Measurements from ENCODE around the gene CEACAM6. TPM values are rescaled to one million over a fixed set of nuclear protein-coding genes. Genes with fewer than 3 reads are reported as not detected.

CEACAM6 gene
- total and polyA plus RNA-seq, 8 donors: 0.68 to 9.0 (median 6.8) TPM

DNA sequence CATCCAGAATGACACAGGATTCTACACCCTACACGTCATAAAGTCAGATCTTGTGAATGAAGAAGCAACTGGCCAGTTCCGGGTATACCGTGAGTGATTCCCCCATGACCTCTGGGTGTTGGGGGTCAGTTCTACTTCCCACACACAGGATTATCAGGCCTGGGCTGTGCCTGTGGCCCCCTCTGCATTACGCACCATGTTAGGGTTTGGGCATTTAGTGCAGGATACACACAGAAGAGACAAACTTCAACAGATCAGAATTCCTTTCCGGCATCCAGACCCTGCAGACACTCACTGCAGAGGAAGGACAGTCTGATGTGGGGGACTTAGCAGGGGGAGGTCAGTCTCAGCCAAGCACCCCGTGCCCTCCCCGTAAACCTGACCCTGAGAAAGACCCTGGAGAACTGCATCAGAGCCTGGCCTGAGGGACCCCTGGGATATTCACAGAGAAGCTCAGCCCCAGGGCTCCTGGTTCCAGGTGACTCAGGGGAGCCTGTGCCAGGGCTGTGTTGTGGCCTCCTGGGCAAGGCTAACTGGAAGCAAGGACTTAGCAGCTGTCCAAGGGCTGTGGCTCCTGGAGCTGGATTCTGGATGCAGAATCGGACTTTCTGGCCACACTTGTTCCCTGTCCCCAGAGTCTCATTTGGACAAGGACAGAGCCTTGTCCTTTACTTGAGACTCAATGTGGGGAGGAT is 45.2 kb upstream of the CEACAM6 start:
- FAIRE-seq (no peak), DNase-seq (peak in 1 of 6 donors; percentile 9), ATAC-seq (no peak)
- H3K27ac ChIP-seq: no peak overlapping the region
- H3K27me3 ChIP-seq: no peaks in the 10 kb centered on the region
- H3K4me1 ChIP-seq: no peaks in the 10 kb centered on the region
- H3K9me3 ChIP-seq: no peaks in the 10 kb centered on the region
- WGBS, 2 donors: 61 to 77% methylated on average over 8 of the region's 8 CpGs
- H3K36me3 ChIP-seq: no peaks in the 10 kb centered on the region
- intact Hi-C loops (cut with DNase I): no loop called here
- H3K4me3 ChIP-seq: no peak overlapping the region
- TF ChIP-seq, protein P1, sequence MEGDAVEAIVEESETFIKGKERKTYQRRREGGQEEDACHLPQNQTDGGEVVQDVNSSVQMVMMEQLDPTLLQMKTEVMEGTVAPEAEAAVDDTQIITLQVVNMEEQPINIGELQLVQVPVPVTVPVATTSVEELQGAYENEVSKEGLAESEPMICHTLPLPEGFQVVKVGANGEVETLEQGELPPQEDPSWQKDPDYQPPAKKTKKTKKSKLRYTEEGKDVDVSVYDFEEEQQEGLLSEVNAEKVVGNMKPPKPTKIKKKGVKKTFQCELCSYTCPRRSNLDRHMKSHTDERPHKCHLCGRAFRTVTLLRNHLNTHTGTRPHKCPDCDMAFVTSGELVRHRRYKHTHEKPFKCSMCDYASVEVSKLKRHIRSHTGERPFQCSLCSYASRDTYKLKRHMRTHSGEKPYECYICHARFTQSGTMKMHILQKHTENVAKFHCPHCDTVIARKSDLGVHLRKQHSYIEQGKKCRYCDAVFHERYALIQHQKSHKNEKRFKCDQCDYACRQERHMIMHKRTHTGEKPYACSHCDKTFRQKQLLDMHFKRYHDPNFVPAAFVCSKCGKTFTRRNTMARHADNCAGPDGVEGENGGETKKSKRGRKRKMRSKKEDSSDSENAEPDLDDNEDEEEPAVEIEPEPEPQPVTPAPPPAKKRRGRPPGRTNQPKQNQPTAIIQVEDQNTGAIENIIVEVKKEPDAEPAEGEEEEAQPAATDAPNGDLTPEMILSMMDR (IDR thresholded peaks at IDR 0.05): no peak

DNA sequence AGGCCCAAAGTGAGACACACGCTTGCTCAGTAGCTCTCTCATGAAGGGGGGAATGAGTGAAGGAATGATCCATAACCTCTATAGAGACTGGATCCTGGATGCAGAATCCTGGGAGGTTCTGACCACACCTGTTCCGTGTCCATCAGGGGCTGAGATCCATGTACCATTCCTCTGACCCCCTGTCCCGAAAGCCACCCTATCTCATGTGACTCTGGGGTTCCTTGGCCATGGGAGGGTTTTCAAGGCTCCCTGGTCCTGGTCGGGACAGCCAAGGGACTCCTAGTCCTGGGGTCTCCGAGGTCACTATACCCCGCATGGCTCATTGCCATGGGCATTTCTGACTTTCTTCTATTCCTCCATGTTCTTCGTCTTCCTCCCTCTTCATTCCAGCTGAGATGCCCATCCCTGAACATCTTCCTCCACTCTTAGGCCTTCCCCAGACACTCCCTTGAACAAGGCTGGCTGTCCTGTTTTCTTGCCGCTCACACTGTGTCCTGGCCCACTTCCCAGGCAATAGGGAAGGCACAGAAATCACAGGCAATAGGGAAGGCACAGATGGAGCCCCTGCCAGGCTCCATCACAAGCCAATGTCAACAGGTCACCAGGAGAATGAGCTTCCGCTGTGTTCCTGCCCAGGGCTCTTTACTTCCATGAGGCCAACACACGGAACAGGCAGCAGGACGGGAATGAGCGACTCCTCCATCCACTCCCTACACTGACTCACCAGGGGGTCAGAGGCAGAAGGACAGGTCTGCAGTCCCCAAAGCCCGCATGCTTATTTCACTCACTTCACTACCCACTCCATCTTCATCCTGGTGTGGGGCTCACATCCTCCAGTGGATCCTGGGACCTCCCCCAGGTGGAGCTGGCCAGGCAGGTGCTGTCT is 43.7 kb upstream of the CEACAM6 start:
- no peak for DNase-seq
- no peak for FAIRE-seq
- intact Hi-C loops (cut with DNase I): no loop called here

DNA sequence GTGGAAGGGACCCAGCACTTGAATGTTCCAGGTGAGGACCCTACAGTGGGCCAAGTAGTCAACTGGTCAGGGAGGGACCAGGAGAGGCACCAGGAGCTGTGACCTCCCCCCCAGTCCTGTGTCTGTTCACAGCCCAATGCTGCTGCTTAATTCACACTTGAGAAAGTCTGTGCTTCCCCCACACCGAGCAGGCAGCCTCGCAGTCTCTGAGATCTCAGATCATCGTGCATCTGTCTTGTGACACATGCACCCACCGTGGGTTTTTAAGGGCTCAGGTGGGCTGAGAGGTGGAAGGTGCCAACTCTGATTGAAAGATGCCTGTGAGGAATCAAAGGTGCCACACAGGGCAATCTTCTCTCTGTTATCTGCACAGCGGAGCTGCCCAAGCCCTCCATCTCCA is 40.7 kb upstream of the CEACAM6 start:
- Histone ChIP-seq H3K27ac (no peak overlapping the region), H3K36me3 (no peaks in the 10 kb centered on the region), H3K9me3 (no peaks in the 10 kb centered on the region), H3K27me3 (no peaks in the 10 kb centered on the region), H3K4me1 (no peaks in the 10 kb centered on the region), H3K4me3 (no peak overlapping the region)
- DNase-seq: no peak
- 53% methylated on average over 5 of the region's 5 CpGs for WGBS, 2 donors
- no peak for FAIRE-seq
- no peak for ATAC-seq
- intact Hi-C loops (cut with DNase I): no loop called here
- TF ChIP-seq, protein P1 (IDR thresholded peaks at IDR 0.05): no peak

More for the DNA sequence above, 43.7 kb upstream of the CEACAM6 start:
- H3K4me1 ChIP-seq: no peaks in the 10 kb centered on the region
- H3K4me3 ChIP-seq: no peak overlapping the region
- H3K27me3 ChIP-seq: no peaks in the 10 kb centered on the region
- H3K27ac ChIP-seq: no peak overlapping the region
- no peaks in the 10 kb centered on the region for H3K36me3 ChIP-seq
- H3K9me3 ChIP-seq: no peaks in the 10 kb centered on the region
- no peak for ATAC-seq
- TF ChIP-seq, protein P1 (IDR thresholded peaks at IDR 0.05): no peak
- 58 to 78% methylated on average over 13 of the region's 13 CpGs for WGBS, 2 donors

DNA sequence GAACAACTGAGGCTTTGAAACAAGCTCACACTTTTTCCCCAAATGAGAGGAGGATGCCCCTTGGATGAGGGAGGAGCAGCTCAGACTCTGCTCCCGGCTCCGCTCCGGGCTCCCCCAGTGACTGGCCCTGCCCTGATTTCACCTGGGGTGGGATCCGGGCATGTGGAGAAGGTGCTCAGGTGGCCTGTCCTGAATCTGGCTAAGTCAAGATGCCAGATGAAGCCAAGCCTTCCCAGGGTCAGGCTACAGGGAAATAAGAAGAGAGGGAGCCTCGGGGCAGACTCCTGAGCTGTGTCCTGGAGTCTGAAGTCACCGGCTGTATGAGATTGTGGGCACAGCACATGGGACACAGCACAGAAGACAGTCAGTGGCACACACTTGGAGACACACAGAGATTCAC is 36.6 kb upstream of the CEACAM6 start:
- H3K36me3 ChIP-seq: no peaks in the 10 kb centered on the region
- H3K4me1 ChIP-seq: no peaks in the 10 kb centered on the region
- H3K9me3 ChIP-seq: no peaks in the 10 kb centered on the region
- no peak for DNase-seq
- 46 to 59% methylated on average over 6 of the region's 6 CpGs for WGBS, 2 donors
- peaks cover 0 to 4% (median 0%) of the 10 kb centered on the region in 4 donors for H3K27me3 ChIP-seq
- H3K27ac ChIP-seq: no peak overlapping the region
- no peak for ATAC-seq
- no peak for FAIRE-seq
- no peak overlapping the region for H3K4me3 ChIP-seq
- TF ChIP-seq, protein P1 (IDR thresholded peaks at IDR 0.05): no peak
- intact Hi-C loops (cut with DNase I): no loop called here

All from pancreas (tissue), 10 donors.